Effector memory CD4-positive, alpha-beta T cell (primary cell): ENCODE results near the gene RUBCN.
"Not testable (repeated sequence)": the region's sequence is repeated elsewhere in the genome, so short reads cannot be mapped to it uniquely, and the experiment has no call there.

Experiments
- DNase-seq, 3 donors: peaks; one replicate each; pipeline ENCODE4 v3.0.0-alpha.2; 2020
- H3K27ac ChIP-seq: 2 replicates; pipeline ENCODE4 v1.7.0; 2013; ENCODE audit warnings: mild to moderate bottlenecking, low read length, moderate library complexity; ENCODE audit not compliant: insufficient read depth, poor library complexity, severe bottlenecking
- H3K27me3 ChIP-seq: replicated peaks from 2 replicates; pipeline ENCODE4 v1.7.0; 2013; ENCODE audit warnings: mild to moderate bottlenecking, low read length; ENCODE audit not compliant: insufficient read depth, control insufficient read depth, poor library complexity, severe bottlenecking
- H3K36me3 ChIP-seq: 2 replicates; pipeline ENCODE4 v1.7.0; 2013; ENCODE audit warnings: mild to moderate bottlenecking, low read length, moderate library complexity; ENCODE audit not compliant: control insufficient read depth, insufficient read depth
- H3K4me1 ChIP-seq: 2 replicates; pipeline ENCODE4 v1.7.0; 2013; ENCODE audit warnings: low read length, mild to moderate bottlenecking; ENCODE audit not compliant: control insufficient read depth, insufficient read depth, poor library complexity, severe bottlenecking
- H3K4me3 ChIP-seq: 2 replicates; pipeline ENCODE4 v1.7.0; 2013; ENCODE audit warnings: low read length, low read depth, mild to moderate bottlenecking; ENCODE audit not compliant: insufficient read depth, poor library complexity, severe bottlenecking
- H3K9me3 ChIP-seq: 2 replicates; pipeline ENCODE4 v1.7.0; 2013; ENCODE audit warnings: mild to moderate bottlenecking, low read length, moderate library complexity; ENCODE audit not compliant: control insufficient read depth

Gene RUBCN

GRCh38 chr3:197656960-197657359 lies 79.7 kb downstream of the RUBCN start:
- H3K9me3 ChIP-seq, H3K27ac ChIP-seq, H3K4me3 ChIP-seq, H3K4me1 ChIP-seq, DNase-seq, H3K27me3 ChIP-seq, H3K36me3 ChIP-seq: not testable (repeated sequence)

- not testable (repeated sequence) for H3K27me3 ChIP-seq, H3K4me3 ChIP-seq, DNase-seq, H3K36me3 ChIP-seq, H3K9me3 ChIP-seq, H3K27ac ChIP-seq, H3K4me1 ChIP-seq
These were observed 80.6 kb downstream of the RUBCN start for GRCh38 chr3:197656129-197656528.

- not testable (repeated sequence) for H3K36me3 ChIP-seq, H3K4me3 ChIP-seq, DNase-seq, H3K27me3 ChIP-seq, H3K27ac ChIP-seq, H3K9me3 ChIP-seq, H3K4me1 ChIP-seq
These were observed 81.7 kb downstream of the RUBCN start for GRCh38 chr3:197654998-197655330.

- H3K27me3 ChIP-seq, H3K4me3 ChIP-seq, H3K9me3 ChIP-seq, H3K4me1 ChIP-seq, H3K36me3 ChIP-seq, H3K27ac ChIP-seq: not testable (repeated sequence)
- peak in 2 of 3 donors; percentile 10 to 31 for DNase-seq
These were observed 82.4 kb downstream of the RUBCN start for GRCh38 chr3:197654090-197654997.

DNA sequence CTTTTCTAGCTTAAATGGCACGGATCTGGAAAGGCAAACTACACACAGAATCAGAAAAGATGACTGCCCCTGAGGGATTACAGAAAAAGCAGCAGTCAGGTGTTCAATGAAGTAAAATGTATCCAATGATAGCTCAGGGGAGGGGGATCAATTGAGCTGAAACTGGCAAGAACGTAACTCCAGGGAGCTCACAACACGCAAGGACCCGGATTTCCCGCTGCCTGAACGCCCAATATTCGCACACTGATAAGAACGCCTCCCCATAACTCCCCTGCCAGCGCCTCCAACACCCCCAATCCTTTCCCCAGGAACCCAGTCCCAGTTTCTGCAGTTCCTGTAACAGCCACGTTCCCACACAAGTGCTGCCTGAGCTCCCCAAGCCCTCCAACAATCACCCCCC lies 83.8 kb downstream of the RUBCN start:
- not testable (repeated sequence) for DNase-seq

GRCh38 chr3:197647649-197648048 lies 89.1 kb downstream of the RUBCN start:
- H3K27ac ChIP-seq, H3K27me3 ChIP-seq, H3K9me3 ChIP-seq, H3K36me3 ChIP-seq, H3K4me3 ChIP-seq, DNase-seq, H3K4me1 ChIP-seq: not testable (repeated sequence)

More for the DNA sequence above, 83.8 kb downstream of the RUBCN start:
- not testable (repeated sequence) for H3K27me3 ChIP-seq, H3K9me3 ChIP-seq, H3K4me3 ChIP-seq, H3K4me1 ChIP-seq, H3K27ac ChIP-seq, H3K36me3 ChIP-seq

DNA sequence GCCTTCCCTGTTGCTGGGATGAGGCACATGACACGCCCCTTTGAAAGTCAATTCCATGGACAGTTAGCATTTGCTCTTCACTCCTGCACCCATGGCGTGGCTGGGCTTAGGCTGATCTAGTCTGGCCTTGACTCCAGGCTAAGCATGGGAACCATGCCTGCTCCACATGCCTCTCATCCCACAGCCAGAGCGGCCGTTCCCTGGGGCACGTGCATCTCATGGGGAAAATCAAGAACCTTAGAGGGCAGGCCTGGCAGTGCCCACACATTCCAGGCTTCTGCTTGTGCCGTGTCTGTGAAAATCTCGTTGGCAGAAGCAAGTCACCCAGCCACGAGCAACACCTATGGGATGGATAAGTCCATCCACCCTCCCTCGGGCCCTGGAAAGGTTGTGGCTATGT lies 89.5 kb downstream of the RUBCN start:
- not testable (repeated sequence) for H3K9me3 ChIP-seq, H3K27ac ChIP-seq, H3K4me1 ChIP-seq, H3K4me3 ChIP-seq, H3K36me3 ChIP-seq, DNase-seq, H3K27me3 ChIP-seq

DNA sequence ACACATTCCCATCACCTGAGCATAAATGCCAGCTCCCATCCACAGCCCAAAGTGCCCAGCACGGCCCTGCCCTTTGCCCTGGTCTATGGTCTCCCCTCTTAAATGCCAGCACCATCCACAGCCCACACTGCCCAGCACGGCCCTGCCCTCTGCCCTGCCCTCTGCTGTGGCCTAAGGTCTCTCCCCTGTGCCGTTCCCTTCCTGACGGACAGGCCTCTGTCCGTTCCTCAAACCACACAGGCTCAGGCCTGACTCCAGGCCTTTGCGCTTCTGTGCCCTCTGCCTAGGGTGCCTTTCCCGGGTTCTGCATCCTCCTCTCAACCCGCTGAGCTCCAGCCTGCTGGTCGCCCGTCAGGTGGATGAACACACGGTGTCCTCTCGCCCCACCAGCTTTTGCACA lies 90.4 kb downstream of the RUBCN start:
- H3K9me3 ChIP-seq, DNase-seq, H3K36me3 ChIP-seq, H3K4me1 ChIP-seq, H3K27ac ChIP-seq, H3K4me3 ChIP-seq, H3K27me3 ChIP-seq: not testable (repeated sequence)

DNA sequence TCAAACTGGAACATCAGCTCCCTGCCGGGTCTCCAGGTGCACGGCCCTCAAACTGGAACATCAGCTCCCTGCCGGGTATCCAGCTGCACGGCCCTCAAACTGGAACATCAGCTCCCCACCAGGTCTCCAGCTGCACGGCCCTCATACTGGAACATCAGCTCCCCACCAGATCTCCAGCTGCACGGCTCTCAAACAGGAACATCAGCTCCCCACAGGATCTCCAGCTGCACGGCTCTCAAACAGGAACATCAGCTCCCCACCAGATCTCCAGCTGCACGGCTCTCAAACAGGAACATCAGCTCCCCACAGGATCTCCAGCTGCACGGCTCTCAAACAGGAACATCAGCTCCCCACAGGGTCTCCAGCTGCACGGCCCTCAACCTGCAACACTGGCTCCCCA lies 99.1 kb downstream of the RUBCN start:
- DNase-seq, H3K27ac ChIP-seq, H3K4me3 ChIP-seq, H3K27me3 ChIP-seq, H3K9me3 ChIP-seq, H3K36me3 ChIP-seq, H3K4me1 ChIP-seq: not testable (repeated sequence)

DNA sequence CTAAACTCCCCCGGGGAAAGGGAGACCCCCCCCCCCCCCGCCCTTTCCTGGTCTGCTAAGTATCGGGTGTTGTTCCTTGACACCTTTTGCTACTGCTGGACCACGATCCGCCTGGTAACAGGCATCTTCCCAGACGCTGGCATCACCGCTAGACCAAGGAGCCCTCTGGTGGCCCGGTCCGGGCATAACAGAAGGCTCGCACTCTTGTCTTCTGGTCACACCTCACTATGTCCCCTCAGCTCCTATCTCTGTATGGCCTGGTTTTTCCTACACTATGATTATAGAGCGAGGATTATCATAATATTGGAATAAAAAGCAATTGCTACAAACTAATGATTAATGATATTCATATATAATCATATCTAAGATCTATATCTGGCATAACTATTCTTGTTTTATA lies 104.7 kb downstream of the RUBCN start:
- not testable (repeated sequence) for H3K4me1 ChIP-seq, H3K9me3 ChIP-seq, H3K4me3 ChIP-seq, H3K27ac ChIP-seq, H3K27me3 ChIP-seq, DNase-seq, H3K36me3 ChIP-seq
